Measurements from ENCODE around the gene ARPC1A.
"Not testable (repeated sequence)": the region's sequence is repeated elsewhere in the genome, so short reads cannot be mapped to it uniquely, and the experiment has no call there.

ARPC1A gene

DNA sequence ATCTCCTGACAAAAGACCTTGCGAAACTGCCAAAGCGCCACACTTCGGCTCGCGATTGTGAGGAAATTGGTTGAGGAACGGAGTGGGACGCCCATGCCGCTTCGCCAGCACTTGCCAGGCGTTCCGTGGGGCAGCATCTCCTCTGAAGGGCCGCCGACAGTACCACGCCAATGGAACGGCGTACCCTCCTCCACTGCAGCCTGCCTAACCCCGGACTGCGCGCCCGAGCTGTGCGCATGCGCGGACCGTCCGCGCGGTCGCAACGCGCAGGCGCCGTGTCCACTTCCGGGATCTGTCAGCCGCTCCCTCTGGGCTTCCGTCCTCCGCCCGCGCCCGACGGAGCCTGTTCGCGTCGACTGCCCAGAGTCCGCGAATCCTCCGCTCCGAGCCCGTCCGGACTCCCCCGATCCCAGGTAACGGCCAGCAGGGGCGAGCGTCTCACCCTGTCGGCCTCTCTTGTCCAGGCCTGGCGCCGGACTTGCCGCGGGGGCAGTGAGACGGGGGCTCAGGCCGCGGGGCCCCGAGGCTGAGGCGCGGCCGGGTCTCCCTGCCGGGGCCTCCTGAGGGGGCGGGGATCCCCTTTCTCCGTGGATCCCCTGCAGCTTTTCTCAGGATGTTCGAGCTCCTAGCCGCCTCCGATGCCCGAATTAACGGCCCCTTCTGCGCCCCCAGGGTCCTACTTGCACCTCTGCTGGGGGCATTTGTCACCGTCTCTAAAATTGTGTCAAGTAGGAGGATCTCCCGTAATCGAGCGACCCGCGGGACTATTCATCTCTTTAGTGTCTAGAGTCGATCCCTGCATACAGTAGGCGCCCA is at the start of gene ARPC1A:
Gene ARPC1A (plus strand): TSS at position 307 of the 816 bp plus-strand sequence. CDS start 7,456 bp downstream, outside the sequence.
- DNase-seq (ENCODE audit: low spot score), result peak; percentile 90

DNA sequence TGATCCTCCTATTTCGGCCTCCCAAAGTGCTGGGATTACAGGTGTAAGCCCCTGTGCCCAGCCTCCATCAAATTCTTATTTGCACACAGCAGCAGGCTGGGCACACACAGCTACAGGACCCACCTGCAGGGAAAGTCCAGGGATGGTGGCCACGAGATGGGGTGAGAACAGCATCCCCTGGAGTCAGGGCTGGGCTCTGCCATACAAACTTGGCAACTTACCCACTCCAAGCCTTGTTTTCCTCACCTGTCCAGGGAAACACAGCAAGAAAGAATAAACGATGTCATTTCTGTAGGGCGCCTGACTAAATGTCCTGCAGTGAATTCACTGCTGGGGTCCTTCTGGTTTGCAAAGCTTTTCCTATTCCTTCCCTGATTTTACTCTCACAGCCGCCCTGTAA is 47.5 kb upstream of the ARPC1A start:
- no peak for DNase-seq (ENCODE audit: low spot score)

DNA sequence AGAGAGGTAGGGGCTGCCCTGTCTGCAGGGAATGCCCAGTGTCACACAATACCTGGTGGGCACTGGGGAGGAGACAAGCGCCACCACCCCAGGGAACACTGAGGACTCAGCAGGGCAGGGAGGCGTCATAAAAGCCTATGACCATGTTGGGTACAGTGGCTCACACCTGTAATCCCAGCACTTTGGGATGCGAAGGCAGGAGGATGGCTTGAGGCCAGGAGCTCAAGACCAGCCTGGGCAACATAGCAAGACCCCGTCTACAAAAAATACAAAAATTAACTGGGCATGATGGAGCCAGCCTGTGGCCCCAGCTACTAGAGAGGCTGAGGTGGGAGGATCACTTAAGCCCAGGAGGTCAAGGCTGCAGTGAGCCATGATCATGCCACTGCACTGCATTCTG is 41.5 kb upstream of the ARPC1A start:
- not testable (repeated sequence) for DNase-seq (ENCODE audit: low spot score)

DNA sequence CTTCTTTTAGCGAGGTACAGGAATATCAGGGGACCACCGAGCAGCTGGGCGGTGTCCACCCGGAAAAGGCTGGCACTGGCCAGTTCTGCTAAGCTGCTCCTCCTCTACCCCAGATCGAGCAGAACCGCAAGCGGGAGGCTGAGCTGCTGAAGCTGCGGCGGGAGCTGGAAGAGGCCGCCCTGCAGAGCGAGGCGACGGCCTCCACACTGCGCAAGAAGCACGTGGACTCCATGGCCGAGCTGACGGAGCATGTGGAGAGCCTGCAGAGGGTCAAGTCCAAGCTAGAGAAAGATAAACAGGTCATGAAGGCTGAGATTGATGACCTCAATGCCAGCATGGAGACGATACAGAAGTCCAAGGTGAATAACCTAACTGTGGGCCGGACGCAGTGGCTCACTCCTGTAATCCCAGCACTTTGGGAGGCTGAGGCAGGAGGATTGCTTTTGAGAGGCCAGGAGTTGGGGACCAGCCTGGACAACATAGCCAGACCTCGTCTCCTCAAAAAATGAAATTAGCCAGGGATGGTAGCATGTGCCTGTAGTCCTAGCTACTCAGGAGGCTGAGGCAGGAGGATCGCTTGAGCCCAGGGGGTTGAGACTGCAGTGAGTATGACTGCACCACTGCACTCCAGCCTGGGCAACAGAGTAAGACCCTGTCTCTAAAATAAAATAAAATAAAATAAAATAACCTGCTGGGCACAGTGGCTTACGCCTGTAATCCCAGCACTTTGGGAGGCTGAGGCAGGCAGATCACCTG is 37.7 kb upstream of the ARPC1A start:
- no peak for DNase-seq (ENCODE audit: low spot score)

DNA sequence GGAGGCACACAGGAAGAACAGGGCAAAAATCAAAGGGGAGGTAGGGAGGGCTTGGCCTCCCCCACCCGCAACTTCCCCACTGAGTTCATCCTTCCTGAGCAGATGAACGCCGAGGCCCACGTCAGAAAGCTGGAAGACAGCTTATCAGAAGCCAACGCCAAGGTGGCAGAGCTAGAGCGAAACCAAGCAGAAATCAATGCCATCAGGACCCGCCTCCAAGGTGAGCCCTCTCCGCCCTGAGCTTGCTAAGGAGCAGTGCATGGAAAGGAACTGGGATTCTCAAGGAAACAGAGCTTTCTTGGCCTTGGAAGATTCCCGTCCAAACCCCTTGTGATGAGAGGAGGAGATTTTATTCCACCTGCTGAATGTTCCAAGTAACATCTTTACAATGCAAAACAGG is 36.5 kb upstream of the ARPC1A start:
- no peak for DNase-seq (ENCODE audit: low spot score)

- DNase-seq (ENCODE audit: low spot score), result not testable (repeated sequence)
Measured at GRCh38 chr7:99290148-99290547, 35.5 kb upstream of the ARPC1A start.

DNA sequence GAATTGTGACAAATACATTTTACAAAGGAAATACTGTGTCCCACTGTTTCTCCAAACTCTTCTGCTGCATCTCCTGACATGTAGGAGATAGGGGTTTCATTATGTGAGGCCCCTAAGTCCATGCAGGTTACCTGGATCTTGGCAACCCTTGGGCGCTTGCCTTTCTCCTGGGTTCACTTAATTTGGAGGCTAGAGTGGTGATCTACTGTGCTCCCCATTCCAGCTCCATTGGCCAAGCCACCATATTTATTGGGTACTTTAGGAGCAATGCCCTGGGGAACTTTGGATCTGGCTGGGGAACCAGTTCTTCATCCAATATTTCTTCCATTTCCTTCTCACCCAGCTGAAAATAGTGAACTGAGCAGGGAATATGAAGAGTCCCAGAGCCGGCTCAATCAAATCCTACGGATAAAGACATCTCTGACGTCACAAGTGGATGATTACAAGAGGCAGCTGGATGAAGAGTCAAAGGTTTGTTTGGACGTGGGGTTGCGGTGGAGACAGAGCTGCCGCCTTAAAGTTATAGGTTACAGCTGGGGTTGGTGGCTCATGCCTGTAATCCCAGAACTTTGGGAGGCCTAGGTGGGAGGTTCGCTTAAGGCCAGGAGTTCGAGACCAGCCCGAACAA is 34.6 kb upstream of the ARPC1A start:
- no peak for DNase-seq (ENCODE audit: low spot score)

- no peak for DNase-seq (ENCODE audit: low spot score)
Measured at GRCh38 chr7:99292127-99292526, 33.6 kb upstream of the ARPC1A start.

GRCh38 chr7:99293167-99293566 is 32.5 kb upstream of the ARPC1A start:
- no peak for DNase-seq (ENCODE audit: low spot score)

- DNase-seq (ENCODE audit: low spot score), result no peak
Measured at GRCh38 chr7:99293650-99294049, 32.0 kb upstream of the ARPC1A start.

DNA sequence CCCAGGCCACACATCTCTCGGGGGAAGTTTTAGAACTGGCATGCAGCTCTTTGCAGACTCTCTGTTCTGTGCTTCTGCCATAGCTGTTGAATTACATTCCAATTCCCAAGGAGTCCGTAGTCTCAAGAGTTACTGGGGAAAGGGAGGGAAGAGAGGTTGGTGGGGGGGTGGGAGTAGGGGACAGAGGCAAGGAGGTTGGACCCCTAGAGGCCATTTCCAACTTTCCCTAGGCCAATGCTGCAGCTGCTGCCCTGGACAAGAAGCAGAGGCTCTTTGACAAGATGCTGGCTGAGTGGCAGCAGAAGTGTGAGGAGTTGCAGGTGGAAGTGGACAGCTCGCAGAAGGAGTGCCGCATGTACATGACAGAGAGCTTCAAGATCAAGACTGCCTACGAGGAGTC is 29.2 kb upstream of the ARPC1A start:
- DNase-seq (ENCODE audit: low spot score), result no peak

GRCh38 chr7:99301496-99301895 is 24.2 kb upstream of the ARPC1A start:
- DNase-seq (ENCODE audit: low spot score), result no peak

GRCh38 chr7:99305473-99306260 is 20.0 kb upstream of the ARPC1A start:
- DNase-seq (ENCODE audit: low spot score), result no peak

DNA sequence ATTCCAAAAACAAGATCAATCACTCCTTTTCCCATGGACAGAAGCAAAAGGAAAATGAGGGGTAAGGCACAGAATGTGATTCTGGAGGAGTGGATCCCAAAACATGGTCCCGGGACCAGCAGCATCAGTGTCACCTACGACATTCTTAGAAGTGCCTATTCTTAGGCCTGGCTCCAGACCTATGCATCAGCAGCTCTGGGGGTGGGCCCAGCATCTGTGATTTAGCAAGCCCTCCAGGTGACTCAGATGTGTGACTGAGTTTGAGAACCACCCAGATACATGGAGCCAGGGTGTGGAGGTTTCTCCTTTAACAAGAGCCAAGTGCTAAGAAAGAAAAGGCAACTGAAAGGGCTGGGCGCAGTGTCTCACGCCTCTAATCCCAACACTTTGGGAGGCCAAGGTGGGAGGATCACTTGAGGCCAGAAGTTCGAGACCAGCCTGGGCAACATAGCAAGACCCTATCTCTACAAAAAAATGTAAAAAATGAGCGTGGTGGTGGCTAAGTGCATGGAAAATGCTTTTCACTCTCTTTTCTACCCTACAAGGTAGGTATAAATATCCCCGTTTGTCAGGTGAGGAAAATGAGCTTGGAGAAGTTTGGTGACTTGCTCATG is 17.1 kb upstream of the ARPC1A start:
- no peak for DNase-seq (ENCODE audit: low spot score)

- no peak for DNase-seq (ENCODE audit: low spot score)
Measured at GRCh38 chr7:99309111-99309510, 16.6 kb upstream of the ARPC1A start.

DNA sequence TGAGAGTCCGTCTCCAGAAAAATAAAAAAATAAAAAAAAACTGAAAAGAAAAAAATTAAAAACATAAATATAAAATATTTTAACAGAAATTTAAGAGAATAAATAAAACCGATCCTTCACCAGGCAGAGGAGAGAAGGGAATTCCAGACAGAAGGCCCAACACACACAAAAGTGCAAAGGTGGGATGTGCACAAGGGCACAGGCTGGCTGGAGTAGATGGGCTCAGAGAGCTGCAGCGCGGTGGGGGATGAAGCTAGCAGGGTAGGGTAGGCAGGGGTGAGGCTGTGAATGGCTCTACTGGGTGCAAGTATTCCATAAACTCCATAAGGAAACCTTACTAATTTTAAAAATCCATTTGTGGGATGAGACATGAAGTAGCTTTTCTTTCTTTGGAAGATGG is 15.7 kb upstream of the ARPC1A start:
- DNase-seq (ENCODE audit: low spot score), result no peak

DNA sequence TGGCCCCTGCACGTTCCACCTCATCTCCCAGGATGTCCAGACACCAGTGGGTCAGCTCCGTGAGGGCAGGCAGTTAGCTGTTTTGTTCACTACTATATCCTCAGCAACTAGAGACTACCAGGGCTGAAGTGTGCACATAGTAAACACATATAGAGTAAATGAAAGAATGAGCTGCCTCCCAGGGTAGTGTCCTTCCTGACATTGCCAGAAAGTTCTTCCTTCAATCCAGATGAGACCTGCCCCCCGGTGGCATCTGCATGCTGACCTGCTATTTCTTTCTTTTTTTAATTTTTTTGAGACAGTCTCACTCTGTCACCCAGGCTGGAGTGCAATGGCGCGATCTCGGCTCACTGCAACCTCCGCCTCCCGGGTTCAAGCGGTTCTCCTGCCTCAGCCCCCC is 14.0 kb upstream of the ARPC1A start:
- no peak for DNase-seq (ENCODE audit: low spot score)

- DNase-seq (ENCODE audit: low spot score), result peak; percentile 65
Measured at GRCh38 chr7:99312316-99313203, 13.1 kb upstream of the ARPC1A start.

- no peak for DNase-seq (ENCODE audit: low spot score)
Measured at GRCh38 chr7:99313204-99313573, 12.5 kb upstream of the ARPC1A start.

- no peak for DNase-seq (ENCODE audit: low spot score)
Measured at GRCh38 chr7:99314504-99314903, 11.2 kb upstream of the ARPC1A start.

- no peak for DNase-seq (ENCODE audit: low spot score)
Measured at GRCh38 chr7:99320371-99320770, 5.3 kb upstream of the ARPC1A start.
